ENCODE data around the gene COCH.

- TF ChIP-seq, protein P1, sequence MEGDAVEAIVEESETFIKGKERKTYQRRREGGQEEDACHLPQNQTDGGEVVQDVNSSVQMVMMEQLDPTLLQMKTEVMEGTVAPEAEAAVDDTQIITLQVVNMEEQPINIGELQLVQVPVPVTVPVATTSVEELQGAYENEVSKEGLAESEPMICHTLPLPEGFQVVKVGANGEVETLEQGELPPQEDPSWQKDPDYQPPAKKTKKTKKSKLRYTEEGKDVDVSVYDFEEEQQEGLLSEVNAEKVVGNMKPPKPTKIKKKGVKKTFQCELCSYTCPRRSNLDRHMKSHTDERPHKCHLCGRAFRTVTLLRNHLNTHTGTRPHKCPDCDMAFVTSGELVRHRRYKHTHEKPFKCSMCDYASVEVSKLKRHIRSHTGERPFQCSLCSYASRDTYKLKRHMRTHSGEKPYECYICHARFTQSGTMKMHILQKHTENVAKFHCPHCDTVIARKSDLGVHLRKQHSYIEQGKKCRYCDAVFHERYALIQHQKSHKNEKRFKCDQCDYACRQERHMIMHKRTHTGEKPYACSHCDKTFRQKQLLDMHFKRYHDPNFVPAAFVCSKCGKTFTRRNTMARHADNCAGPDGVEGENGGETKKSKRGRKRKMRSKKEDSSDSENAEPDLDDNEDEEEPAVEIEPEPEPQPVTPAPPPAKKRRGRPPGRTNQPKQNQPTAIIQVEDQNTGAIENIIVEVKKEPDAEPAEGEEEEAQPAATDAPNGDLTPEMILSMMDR (tag by site-specific recombination; IDR thresholded peaks at IDR 0.05): no peak
- TF ChIP-seq ZNF76 (tag by site-specific recombination; IDR thresholded peaks at IDR 0.05; ENCODE audit: borderline replicate concordance, low read depth) (no peak), ZNF311 (tag by site-specific recombination; IDR thresholded peaks at IDR 0.05; ENCODE audit: borderline replicate concordance) (no peak), ZNF416 (tag by site-specific recombination; IDR thresholded peaks at IDR 0.05) (no peak), ZNF202 (tag by site-specific recombination; IDR thresholded peaks at IDR 0.05; ENCODE audit: borderline replicate concordance) (no peak), EGR2 (tag by site-specific recombination; IDR thresholded peaks at IDR 0.05; ENCODE audit: low read depth) (no peak), ZNF548 (tag by site-specific recombination; IDR thresholded peaks at IDR 0.05) (no peak)
- TF ChIP-seq, protein P2, sequence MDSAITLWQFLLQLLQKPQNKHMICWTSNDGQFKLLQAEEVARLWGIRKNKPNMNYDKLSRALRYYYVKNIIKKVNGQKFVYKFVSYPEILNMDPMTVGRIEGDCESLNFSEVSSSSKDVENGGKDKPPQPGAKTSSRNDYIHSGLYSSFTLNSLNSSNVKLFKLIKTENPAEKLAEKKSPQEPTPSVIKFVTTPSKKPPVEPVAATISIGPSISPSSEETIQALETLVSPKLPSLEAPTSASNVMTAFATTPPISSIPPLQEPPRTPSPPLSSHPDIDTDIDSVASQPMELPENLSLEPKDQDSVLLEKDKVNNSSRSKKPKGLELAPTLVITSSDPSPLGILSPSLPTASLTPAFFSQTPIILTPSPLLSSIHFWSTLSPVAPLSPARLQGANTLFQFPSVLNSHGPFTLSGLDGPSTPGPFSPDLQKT (IDR thresholded peaks at IDR 0.05; ENCODE audit: borderline replicate concordance, low read depth, low read length): no peak
- TF ChIP-seq, protein P3, sequence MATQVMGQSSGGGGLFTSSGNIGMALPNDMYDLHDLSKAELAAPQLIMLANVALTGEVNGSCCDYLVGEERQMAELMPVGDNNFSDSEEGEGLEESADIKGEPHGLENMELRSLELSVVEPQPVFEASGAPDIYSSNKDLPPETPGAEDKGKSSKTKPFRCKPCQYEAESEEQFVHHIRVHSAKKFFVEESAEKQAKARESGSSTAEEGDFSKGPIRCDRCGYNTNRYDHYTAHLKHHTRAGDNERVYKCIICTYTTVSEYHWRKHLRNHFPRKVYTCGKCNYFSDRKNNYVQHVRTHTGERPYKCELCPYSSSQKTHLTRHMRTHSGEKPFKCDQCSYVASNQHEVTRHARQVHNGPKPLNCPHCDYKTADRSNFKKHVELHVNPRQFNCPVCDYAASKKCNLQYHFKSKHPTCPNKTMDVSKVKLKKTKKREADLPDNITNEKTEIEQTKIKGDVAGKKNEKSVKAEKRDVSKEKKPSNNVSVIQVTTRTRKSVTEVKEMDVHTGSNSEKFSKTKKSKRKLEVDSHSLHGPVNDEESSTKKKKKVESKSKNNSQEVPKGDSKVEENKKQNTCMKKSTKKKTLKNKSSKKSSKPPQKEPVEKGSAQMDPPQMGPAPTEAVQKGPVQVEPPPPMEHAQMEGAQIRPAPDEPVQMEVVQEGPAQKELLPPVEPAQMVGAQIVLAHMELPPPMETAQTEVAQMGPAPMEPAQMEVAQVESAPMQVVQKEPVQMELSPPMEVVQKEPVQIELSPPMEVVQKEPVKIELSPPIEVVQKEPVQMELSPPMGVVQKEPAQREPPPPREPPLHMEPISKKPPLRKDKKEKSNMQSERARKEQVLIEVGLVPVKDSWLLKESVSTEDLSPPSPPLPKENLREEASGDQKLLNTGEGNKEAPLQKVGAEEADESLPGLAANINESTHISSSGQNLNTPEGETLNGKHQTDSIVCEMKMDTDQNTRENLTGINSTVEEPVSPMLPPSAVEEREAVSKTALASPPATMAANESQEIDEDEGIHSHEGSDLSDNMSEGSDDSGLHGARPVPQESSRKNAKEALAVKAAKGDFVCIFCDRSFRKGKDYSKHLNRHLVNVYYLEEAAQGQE (tag by site-specific recombination; IDR thresholded peaks at IDR 0.05): no peak
These were observed 20.7 kb downstream of the COCH start for GRCh38 chr14:30894923-30895515.
